Astrocyte of the spinal cord (primary cell): Measurements from ENCODE around the gene FBXO46.

Experiments
- DNase-seq: peaks from one replicate; pipeline ENCODE4 v3.0.0; 2011; ENCODE audit warnings: low read depth, low spot score
- H3K4me3 ChIP-seq: 2 replicates; pipeline ENCODE4 v1.5.1; 2011; ENCODE audit warnings: low read depth, mild to moderate bottlenecking, low read length, moderate library complexity
- in situ Hi-C: cut with HindIII; loops from 2 replicates; pipeline ENCODE4 v1.10.0; 2017; ENCODE audit warnings: low sequenced_read_pairs
- TF ChIP-seq, protein P1 (sequence below): IDR thresholded peaks from 2 replicates; pipeline ENCODE4 v1.5.1; 2012; ENCODE audit warnings: low read depth, mild to moderate bottlenecking, low read length, inconsistent platforms

Gene FBXO46

DNA sequence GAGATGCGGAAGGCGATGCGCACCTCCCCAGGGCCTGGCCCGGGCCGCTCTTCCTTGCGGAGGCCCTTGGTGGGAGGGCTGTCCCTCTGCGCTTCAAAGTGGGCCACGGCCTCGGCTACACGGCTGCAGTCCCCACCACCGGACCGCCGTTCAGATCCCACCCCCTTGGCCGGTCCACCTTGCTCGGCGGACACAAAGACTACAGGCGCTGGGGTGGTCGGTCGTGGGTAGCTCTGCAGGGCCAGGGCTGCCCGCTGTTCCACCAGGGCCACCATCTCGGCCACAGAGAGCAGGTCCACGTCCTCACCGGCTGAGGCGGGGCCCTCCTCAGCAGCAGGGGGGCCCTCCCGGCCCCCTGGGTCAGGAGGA lies 18.0 kb downstream of the FBXO46 start:
- H3K4me3 ChIP-seq: no peak overlapping the region
- TF ChIP-seq, protein P1, sequence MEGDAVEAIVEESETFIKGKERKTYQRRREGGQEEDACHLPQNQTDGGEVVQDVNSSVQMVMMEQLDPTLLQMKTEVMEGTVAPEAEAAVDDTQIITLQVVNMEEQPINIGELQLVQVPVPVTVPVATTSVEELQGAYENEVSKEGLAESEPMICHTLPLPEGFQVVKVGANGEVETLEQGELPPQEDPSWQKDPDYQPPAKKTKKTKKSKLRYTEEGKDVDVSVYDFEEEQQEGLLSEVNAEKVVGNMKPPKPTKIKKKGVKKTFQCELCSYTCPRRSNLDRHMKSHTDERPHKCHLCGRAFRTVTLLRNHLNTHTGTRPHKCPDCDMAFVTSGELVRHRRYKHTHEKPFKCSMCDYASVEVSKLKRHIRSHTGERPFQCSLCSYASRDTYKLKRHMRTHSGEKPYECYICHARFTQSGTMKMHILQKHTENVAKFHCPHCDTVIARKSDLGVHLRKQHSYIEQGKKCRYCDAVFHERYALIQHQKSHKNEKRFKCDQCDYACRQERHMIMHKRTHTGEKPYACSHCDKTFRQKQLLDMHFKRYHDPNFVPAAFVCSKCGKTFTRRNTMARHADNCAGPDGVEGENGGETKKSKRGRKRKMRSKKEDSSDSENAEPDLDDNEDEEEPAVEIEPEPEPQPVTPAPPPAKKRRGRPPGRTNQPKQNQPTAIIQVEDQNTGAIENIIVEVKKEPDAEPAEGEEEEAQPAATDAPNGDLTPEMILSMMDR: no peak
- DNase-seq: no peak
- in situ Hi-C loops: no loop called here

DNA sequence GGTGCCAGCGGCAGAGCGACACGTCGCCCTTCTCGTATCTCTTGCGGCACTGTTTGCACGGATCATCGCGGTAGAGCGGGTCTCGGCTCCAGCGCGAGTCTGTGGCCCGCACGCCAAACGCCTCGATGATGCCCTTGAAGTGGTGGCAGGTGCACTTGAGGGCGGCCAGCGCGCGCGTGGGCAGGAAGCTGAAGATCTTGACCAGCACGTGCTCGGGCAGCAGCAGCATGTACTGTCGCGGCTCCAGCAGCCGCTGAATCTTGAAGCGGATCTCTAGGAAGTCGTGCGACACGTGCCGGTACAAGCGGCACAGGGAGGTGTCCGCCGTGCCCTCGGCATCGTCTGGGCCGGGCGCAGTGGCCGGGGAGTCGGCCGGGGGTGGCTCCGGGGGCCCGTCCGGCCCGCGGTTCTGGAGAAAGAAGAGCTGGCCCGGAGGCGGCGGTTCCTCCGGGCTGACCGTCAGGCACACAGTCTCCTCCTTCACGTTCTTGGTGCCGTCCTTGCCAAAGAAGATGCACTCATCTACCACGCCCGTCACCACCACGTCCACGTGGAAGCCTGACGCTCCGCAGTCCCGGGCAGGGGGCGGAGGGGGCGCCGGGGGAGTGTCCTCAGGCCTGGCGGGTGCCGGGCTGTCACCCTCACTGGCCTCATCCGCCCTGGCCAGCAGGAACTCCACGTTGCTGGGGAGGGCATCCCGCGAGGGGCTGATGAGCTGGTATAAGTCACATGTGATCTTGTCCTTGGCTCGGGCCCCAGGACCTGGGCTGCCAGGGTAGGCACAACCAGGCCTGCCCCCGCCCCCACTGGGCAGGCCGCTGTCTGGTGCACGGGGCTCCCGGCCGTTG lies 18.6 kb downstream of the FBXO46 start:
- TF ChIP-seq, protein P1: no peak
- in situ Hi-C loops: no loop called here
- DNase-seq: no peak
- H3K4me3 ChIP-seq: no peak overlapping the region

DNA sequence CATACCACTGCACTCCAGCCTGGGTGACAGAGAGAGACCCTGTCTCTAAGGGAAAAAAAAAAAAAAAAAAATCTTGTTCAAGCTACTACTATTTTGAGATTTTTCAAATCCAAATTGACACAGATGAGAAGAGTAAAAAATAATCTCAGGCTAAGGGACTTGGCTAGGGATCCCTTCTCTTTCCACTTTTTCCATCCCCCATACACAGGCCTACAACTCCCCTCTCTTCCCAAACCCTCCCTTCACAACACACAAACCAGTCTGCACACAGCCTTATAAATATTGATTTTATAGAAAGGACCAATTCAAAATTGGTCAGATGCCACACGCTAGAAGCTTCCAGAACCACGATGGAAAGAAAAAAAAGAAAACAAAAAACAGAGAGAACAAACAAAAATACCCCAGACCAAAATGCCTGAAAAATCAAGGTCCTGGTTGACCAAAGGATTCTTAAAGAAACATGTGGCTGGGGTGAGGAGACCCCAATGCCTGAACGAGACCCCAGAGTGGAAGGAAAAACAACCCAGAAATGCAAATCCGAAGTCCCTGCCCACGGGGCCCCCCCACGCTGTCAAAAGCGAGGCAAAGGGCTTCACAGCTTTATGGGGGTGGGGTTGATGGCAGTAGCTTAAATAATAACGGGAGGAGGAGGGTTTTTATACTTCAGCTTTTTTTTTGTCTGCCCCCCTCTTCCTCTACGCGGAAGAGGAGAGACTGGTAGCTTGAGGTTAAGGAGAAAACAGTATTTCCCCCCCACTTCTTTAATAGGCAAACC lies 20.2 kb downstream of the FBXO46 start:
- TF ChIP-seq, protein P1: no peak

DNA sequence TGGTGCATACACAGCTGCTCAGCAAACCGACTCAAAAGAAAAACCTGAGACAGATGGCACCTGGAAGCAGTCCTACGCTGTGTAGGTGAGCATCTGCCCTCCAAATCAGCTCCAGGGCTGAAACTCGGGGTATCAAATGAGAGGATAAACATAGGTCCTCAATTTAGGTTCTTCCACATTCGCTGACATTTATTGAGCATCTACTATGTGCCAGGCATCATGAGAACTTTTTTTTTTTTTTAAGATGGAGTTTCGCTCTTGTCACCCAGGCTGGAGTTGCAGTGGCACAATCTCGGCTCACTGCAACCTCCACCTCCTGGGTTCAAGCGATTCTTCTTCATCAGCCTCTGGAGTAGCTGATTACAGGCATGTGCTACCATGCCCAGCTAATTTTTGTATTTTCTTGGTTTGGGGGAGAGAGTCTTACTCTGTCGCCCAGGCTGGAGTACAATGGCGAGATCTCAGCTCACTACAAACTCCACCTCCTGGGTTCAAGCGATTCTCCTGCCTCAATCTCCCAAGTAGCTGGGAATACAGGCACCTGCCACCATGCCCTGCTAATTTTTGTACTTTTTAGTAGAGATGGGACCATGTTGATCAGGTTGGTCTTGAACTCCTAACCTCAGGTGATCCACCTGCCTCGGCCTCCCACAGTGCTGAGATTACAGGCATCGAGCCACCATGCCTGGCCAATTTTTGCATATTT lies 24.8 kb downstream of the FBXO46 start:
- in situ Hi-C loops: no loop called here
- TF ChIP-seq, protein P1: no peak
- DNase-seq: no peak
- H3K4me3 ChIP-seq: no peak overlapping the region

More for the DNA sequence above, 20.2 kb downstream of the FBXO46 start:
- in situ Hi-C loops: no loop called here
- DNase-seq: no peak
- H3K4me3 ChIP-seq: no peak overlapping the region

DNA sequence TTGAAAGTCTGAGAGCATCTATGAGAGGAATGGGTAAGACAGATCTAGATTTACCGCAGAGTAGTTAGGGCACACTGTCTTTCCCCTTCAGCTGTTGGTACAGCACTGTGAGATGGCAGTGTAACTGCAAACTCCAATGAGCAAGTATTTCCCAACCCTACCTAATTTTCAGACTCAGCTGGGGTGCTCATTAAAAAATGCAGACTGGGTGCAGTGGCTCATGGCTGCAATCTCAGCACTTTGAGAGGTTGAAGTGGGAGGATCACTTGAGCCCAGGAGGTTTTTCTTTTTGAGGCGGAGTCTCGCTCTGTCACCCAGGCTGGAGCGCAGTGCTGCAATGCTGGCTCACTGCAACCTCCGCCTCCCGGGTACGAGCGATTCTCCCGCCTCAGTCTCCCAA lies 25.6 kb downstream of the FBXO46 start:
- in situ Hi-C loops: no loop called here
- DNase-seq: no peak
- TF ChIP-seq, protein P1: no peak
- H3K4me3 ChIP-seq: no peak overlapping the region

DNA sequence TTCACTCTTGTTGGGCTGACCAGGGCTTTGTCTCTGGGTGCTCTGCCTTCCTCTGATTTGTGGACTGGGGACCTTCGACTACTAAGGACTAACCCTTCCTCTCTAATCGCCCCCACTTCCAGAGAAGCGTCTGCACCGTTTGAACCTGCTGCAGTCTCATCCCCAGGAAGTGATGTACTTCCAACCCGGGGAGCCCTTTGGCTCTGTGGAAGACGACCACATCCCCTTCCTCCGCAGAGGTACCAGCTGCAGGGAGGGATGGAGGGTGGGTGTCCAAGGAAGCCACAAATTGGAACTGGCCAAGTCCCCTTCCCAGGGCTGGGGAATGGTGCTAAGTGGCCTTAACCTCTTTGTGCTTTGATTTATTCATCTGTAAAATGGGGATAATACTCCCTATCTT lies 29.0 kb downstream of the FBXO46 start:
- TF ChIP-seq, protein P1: no peak
- no peak for DNase-seq
- H3K4me3 ChIP-seq: no peak overlapping the region
- in situ Hi-C loops: no loop called here
